ENCODE data around the gene PITX1.

PITX1 gene

DNA sequence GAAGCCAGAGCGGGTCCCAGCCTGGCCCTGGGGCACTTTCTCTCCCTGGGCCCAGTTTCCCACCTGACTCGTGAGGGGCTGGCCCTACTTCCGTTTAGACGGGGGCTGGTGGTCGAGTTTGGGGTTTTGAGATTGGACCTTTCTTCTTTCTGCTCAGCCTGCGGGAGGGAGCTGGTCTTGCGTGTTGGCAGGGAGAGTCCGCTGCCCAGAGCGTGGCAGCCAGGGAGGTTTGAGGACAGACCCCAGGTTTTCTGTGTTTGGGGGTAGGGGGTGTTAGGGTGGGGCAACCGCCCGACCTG, 6.0 kb upstream of the PITX1 start:
- H3K18ac ChIP-seq (ENCODE audit: low read length), result peak overlapping the region; percentile 81

GRCh38 chr5:135039271-135040033, 5.4 kb upstream of the PITX1 start:
- Histone ChIP-seq H2AFZ (ENCODE audit: low read length) (peak overlapping the region; percentile 66), H4K8ac (ENCODE audit: low read depth, low read length) (no peak overlapping the region), H3K27me3 (ENCODE audit: control insufficient read depth in 3 of 3, insufficient read depth in 3 of 3, low read depth in 1 of 3, low read length in 3 of 3) (peaks cover 61 to 100% (median 100%) of the 10 kb centered on the region in 3 experiments), H2BK15ac (ENCODE audit: low read length) (peak overlapping the region; percentile 33), H3K27ac (replicated peaks; ENCODE audit: low read length) (no peak overlapping the region), H2BK12ac (ENCODE audit: low read length) (no peak overlapping the region), H3K79me1 (ENCODE audit: low read depth, low read length) (no peaks in the 10 kb centered on the region), H4K91ac (ENCODE audit: low read depth, low read length, poor library complexity) (no peak overlapping the region), H2BK5ac (ENCODE audit: low read length) (no peak overlapping the region), H2BK120ac (ENCODE audit: low read depth, low read length) (no peak overlapping the region), H3K4me3 (ENCODE audit: low read length in 2 of 2) (peak overlapping the region in 1 of 2 donors; percentile 20), H3K18ac (ENCODE audit: low read length) (peak overlapping the region; percentile 86), H3K23ac (ENCODE audit: low read depth, low read length, poor library complexity) (peak overlapping the region; percentile 87), H3K4me2 (ENCODE audit: insufficient read depth, low read length, poor library complexity, severe bottlenecking) (peak overlapping the region; percentile 52), H3K4me1 (ENCODE audit: control insufficient read depth in 2 of 2, insufficient read depth in 1 of 2, low read depth in 1 of 2, low read length in 2 of 2) (peaks cover 2 to 7% of the 10 kb centered on the region in 2 donors), H3K36me3 (replicated peaks in 1 of 2; ENCODE audit: control insufficient read depth in 2 of 2, insufficient read depth in 2 of 2, low read length in 2 of 2) (no peaks in the 10 kb centered on the region), H3K9me3 (replicated peaks in 1 of 2; ENCODE audit: control insufficient read depth in 2 of 2, insufficient read depth in 1 of 2, low read depth in 1 of 2, low read length in 2 of 2) (peaks cover 0 to 2% of the 10 kb centered on the region in 2 donors), H2AK5ac (ENCODE audit: low read depth, low read length) (peak overlapping the region; percentile 48), H3K14ac (ENCODE audit: low read length) (no peak overlapping the region), H3K9ac (ENCODE audit: low read depth, low read length, poor library complexity) (peak overlapping the region; percentile 5), H3K4ac (ENCODE audit: low read length) (no peak overlapping the region)
- no CpG with 5 or more reads among the region's 87 CpGs for WGBS, 2 donors (ENCODE audit: extremely low coverage in 2 of 2, insufficient read length in 2 of 2, insufficient replicate concordance in 1 of 2)
- DNase-seq (ENCODE audit: low spot score), result no peak

More for the DNA sequence above, 6.0 kb upstream of the PITX1 start:
- no peak for DNase-seq (ENCODE audit: low spot score)
- H3K27me3 ChIP-seq (ENCODE audit: control insufficient read depth in 3 of 3, insufficient read depth in 3 of 3, low read depth in 1 of 3, low read length in 3 of 3), result peaks cover 60 to 100% (median 98%) of the 10 kb centered on the region in 3 experiments
- H3K36me3 ChIP-seq (replicated peaks in 1 of 2; ENCODE audit: control insufficient read depth in 2 of 2, insufficient read depth in 2 of 2, low read length in 2 of 2), result no peaks in the 10 kb centered on the region
- H2AFZ ChIP-seq (ENCODE audit: low read length), result peak overlapping the region; percentile 66
- peak overlapping the region; percentile 18 for H2AK5ac ChIP-seq (ENCODE audit: low read depth, low read length)
- peaks cover 0 to 5% of the 10 kb centered on the region in 2 donors for H3K4me1 ChIP-seq (ENCODE audit: control insufficient read depth in 2 of 2, insufficient read depth in 1 of 2, low read depth in 1 of 2, low read length in 2 of 2)
- peaks cover 0 to 2% of the 10 kb centered on the region in 2 donors for H3K9me3 ChIP-seq (replicated peaks in 1 of 2; ENCODE audit: control insufficient read depth in 2 of 2, insufficient read depth in 1 of 2, low read depth in 1 of 2, low read length in 2 of 2)
- H3K4ac ChIP-seq (ENCODE audit: low read length), result no peak overlapping the region
- no peaks in the 10 kb centered on the region for H3K79me1 ChIP-seq (ENCODE audit: low read depth, low read length)
- H4K8ac ChIP-seq (ENCODE audit: low read depth, low read length), result no peak overlapping the region
- H3K14ac ChIP-seq (ENCODE audit: low read length), result no peak overlapping the region
- H4K91ac ChIP-seq (ENCODE audit: low read depth, low read length, poor library complexity), result no peak overlapping the region
- no peak overlapping the region for H2BK12ac ChIP-seq (ENCODE audit: low read length)
- no peak overlapping the region for H2BK120ac ChIP-seq (ENCODE audit: low read depth, low read length)
- H3K4me2 ChIP-seq (ENCODE audit: insufficient read depth, low read length, poor library complexity, severe bottlenecking), result peak overlapping the region; percentile 52
- no peak overlapping the region for H3K4me3 ChIP-seq (ENCODE audit: low read length in 2 of 2)
- H3K9ac ChIP-seq (ENCODE audit: low read depth, low read length, poor library complexity), result no peak overlapping the region
- H3K27ac ChIP-seq (replicated peaks; ENCODE audit: low read length), result no peak overlapping the region
- no peak overlapping the region for H3K23ac ChIP-seq (ENCODE audit: low read depth, low read length, poor library complexity)
- H2BK5ac ChIP-seq (ENCODE audit: low read length), result no peak overlapping the region
- H2BK15ac ChIP-seq (ENCODE audit: low read length), result no peak overlapping the region
- WGBS, 2 donors (ENCODE audit: extremely low coverage in 2 of 2, insufficient read length in 2 of 2, insufficient replicate concordance in 1 of 2), result no CpG with 5 or more reads among the region's 11 CpGs

GRCh38 chr5:135038813-135039270, 4.8 kb upstream of the PITX1 start:
- H2BK120ac ChIP-seq (ENCODE audit: low read depth, low read length), result no peak overlapping the region
- H3K4me1 ChIP-seq (ENCODE audit: control insufficient read depth in 2 of 2, insufficient read depth in 1 of 2, low read depth in 1 of 2, low read length in 2 of 2), result peaks cover 3 to 7% of the 10 kb centered on the region in 2 donors
- H3K23ac ChIP-seq (ENCODE audit: low read depth, low read length, poor library complexity), result peak overlapping the region; percentile 87
- no peak overlapping the region for H3K4ac ChIP-seq (ENCODE audit: low read length)
- H3K14ac ChIP-seq (ENCODE audit: low read length), result no peak overlapping the region
- no peak overlapping the region for H4K8ac ChIP-seq (ENCODE audit: low read depth, low read length)
- H3K4me2 ChIP-seq (ENCODE audit: insufficient read depth, low read length, poor library complexity, severe bottlenecking), result no peak overlapping the region
- H2BK15ac ChIP-seq (ENCODE audit: low read length), result peak overlapping the region; percentile 33
- H3K79me1 ChIP-seq (ENCODE audit: low read depth, low read length), result no peaks in the 10 kb centered on the region
- peak overlapping the region; percentile 86 for H3K18ac ChIP-seq (ENCODE audit: low read length)
- peak overlapping the region; percentile 66 for H2AFZ ChIP-seq (ENCODE audit: low read length)
- H2AK5ac ChIP-seq (ENCODE audit: low read depth, low read length), result peak overlapping the region; percentile 48
- H2BK12ac ChIP-seq (ENCODE audit: low read length), result no peak overlapping the region
- no peak for DNase-seq (ENCODE audit: low spot score)
- no peaks in the 10 kb centered on the region for H3K36me3 ChIP-seq (replicated peaks in 1 of 2; ENCODE audit: control insufficient read depth in 2 of 2, insufficient read depth in 2 of 2, low read length in 2 of 2)
- H3K4me3 ChIP-seq (ENCODE audit: low read length in 2 of 2), result no peak overlapping the region
- H3K9ac ChIP-seq (ENCODE audit: low read depth, low read length, poor library complexity), result no peak overlapping the region
- no peak overlapping the region for H3K27ac ChIP-seq (replicated peaks; ENCODE audit: low read length)
- WGBS, 2 donors (ENCODE audit: extremely low coverage in 2 of 2, insufficient read length in 2 of 2, insufficient replicate concordance in 1 of 2), result no CpG with 5 or more reads among the region's 42 CpGs
- H3K9me3 ChIP-seq (replicated peaks in 1 of 2; ENCODE audit: control insufficient read depth in 2 of 2, insufficient read depth in 1 of 2, low read depth in 1 of 2, low read length in 2 of 2), result peaks cover 0 to 2% of the 10 kb centered on the region in 2 donors
- no peak overlapping the region for H2BK5ac ChIP-seq (ENCODE audit: low read length)
- H4K91ac ChIP-seq (ENCODE audit: low read depth, low read length, poor library complexity), result no peak overlapping the region
- peaks cover 61 to 98% (median 97%) of the 10 kb centered on the region in 3 experiments for H3K27me3 ChIP-seq (ENCODE audit: control insufficient read depth in 3 of 3, insufficient read depth in 3 of 3, low read depth in 1 of 3, low read length in 3 of 3)

DNA sequence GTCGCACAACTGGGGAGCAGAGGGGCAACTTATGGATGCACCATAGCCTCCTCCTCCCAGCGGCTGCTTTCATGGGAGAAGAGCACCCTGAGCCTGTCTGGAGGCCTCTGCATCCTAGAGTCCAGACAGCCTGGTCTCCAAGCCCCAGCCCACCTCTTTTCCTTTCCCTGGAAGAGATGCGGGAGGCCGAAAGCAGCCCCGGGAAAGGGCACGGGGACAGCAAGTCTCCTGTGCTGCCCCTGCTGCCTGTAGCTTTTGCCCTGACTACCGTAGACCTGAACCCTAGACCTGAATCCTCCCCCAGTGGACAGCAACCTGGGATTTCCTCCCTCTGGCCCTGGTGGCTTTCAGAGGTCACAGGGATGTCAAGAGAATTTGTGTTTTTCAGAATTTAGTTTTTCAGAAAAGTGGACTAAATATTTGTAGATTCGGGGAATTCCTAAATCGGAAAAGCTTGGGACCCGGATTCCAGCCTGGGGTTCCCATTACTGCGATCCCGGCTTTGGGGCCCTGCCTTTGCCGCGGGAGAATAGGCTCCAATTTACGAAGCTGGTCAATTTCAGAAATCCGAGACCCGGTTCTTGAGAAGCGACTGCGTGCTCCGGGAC, 4.3 kb upstream of the PITX1 start:
- no peak for DNase-seq (ENCODE audit: low spot score)
- H2BK5ac ChIP-seq (ENCODE audit: low read length), result no peak overlapping the region
- H4K91ac ChIP-seq (ENCODE audit: low read depth, low read length, poor library complexity), result no peak overlapping the region
- no peak overlapping the region for H3K23ac ChIP-seq (ENCODE audit: low read depth, low read length, poor library complexity)
- H3K27ac ChIP-seq (replicated peaks; ENCODE audit: low read length), result no peak overlapping the region
- no peak overlapping the region for H2BK15ac ChIP-seq (ENCODE audit: low read length)
- no peak overlapping the region for H3K4me2 ChIP-seq (ENCODE audit: insufficient read depth, low read length, poor library complexity, severe bottlenecking)
- peaks cover 63 to 98% (median 97%) of the 10 kb centered on the region in 3 experiments for H3K27me3 ChIP-seq (ENCODE audit: control insufficient read depth in 3 of 3, insufficient read depth in 3 of 3, low read depth in 1 of 3, low read length in 3 of 3)
- H3K4me1 ChIP-seq (ENCODE audit: control insufficient read depth in 2 of 2, insufficient read depth in 1 of 2, low read depth in 1 of 2, low read length in 2 of 2), result peaks cover 3 to 8% of the 10 kb centered on the region in 2 donors
- H2AK5ac ChIP-seq (ENCODE audit: low read depth, low read length), result no peak overlapping the region
- no peak overlapping the region for H2BK12ac ChIP-seq (ENCODE audit: low read length)
- WGBS, 2 donors (ENCODE audit: extremely low coverage in 2 of 2, insufficient read length in 2 of 2, insufficient replicate concordance in 1 of 2), result no CpG with 5 or more reads among the region's 20 CpGs
- H3K4ac ChIP-seq (ENCODE audit: low read length), result no peak overlapping the region
- no peaks in the 10 kb centered on the region for H3K36me3 ChIP-seq (replicated peaks in 1 of 2; ENCODE audit: control insufficient read depth in 2 of 2, insufficient read depth in 2 of 2, low read length in 2 of 2)
- no peak overlapping the region for H3K18ac ChIP-seq (ENCODE audit: low read length)
- H2BK120ac ChIP-seq (ENCODE audit: low read depth, low read length), result no peak overlapping the region
- H2AFZ ChIP-seq (ENCODE audit: low read length), result no peak overlapping the region
- H3K9me3 ChIP-seq (replicated peaks in 1 of 2; ENCODE audit: control insufficient read depth in 2 of 2, insufficient read depth in 1 of 2, low read depth in 1 of 2, low read length in 2 of 2), result peaks cover 0 to 2% of the 10 kb centered on the region in 2 donors
- no peak overlapping the region for H4K8ac ChIP-seq (ENCODE audit: low read depth, low read length)
- H3K14ac ChIP-seq (ENCODE audit: low read length), result no peak overlapping the region
- no peak overlapping the region for H3K9ac ChIP-seq (ENCODE audit: low read depth, low read length, poor library complexity)
- H3K4me3 ChIP-seq (ENCODE audit: low read length in 2 of 2), result no peak overlapping the region
- H3K79me1 ChIP-seq (ENCODE audit: low read depth, low read length), result no peaks in the 10 kb centered on the region

Data from neuronal stem cell (in vitro differentiated cells).